SK-N-SH (cell line): Measurements from ENCODE around the gene RITA1. TPM values are rescaled to one million over a fixed set of nuclear protein-coding genes. Genes with fewer than 3 reads are reported as not detected.

ENCODE experiments used
- CTCF ChIA-PET: fragments of 300-600, 350-600 bp; formaldehyde crosslinking; extraction: SDS; loops from one replicate; lab custom pipeline; 2021; lab: Yijun Ruan, JAX
- POLR2A ChIA-PET: fragments of 350-600 bp; sonication (Branson Sonifier 250); formaldehyde crosslinking; extraction: SDS; loops from one replicate; lab custom pipeline; 2020; ENCODE audit warnings: antibody characterized with exemption, inconsistent platforms; lab: Yijun Ruan, JAX
- DNase-seq: peaks from one replicate; pipeline ENCODE4 v3.0.0; 2012
- H2AFZ ChIP-seq: fragments of 200-600 bp; sonication (generic); 2 replicates; pipeline ENCODE4 v1.8.1; 2016; ENCODE audit warnings: antibody characterized with exemption, mild to moderate bottlenecking, low read depth
- H3F3A ChIP-seq: fragments of 200-600 bp; sonication (generic); replicated peaks from 2 replicates; pipeline ENCODE3; 2016; ENCODE audit warnings: antibody characterized with exemption, mild to moderate bottlenecking; ENCODE audit not compliant: insufficient read depth
- H3K27ac ChIP-seq, 2 experiments: fragments of 200-500 bp in 1 of 2; fragments of 200-600 bp in 1 of 2; sonication (Bioruptor generic) in 1 of 2; sonication (generic), shearing (Covaris generic) in 1 of 2; 2 replicates each; pipeline versions ENCODE4 v1.5.1 to v1.6.1; 2014 to 2016; ENCODE audit warnings: low read depth in 2 of 2, inconsistent platforms in 1 of 2, low read length in 1 of 2, mild to moderate bottlenecking in 1 of 2, mixed read lengths in 1 of 2
- H3K27me3 ChIP-seq: fragments of 200-600 bp; sonication (generic), shearing (Covaris generic); 2 replicates; pipeline ENCODE4 v1.6.1; 2016; ENCODE audit warnings: mixed run types; ENCODE audit not compliant: insufficient read depth
- H3K36me3 ChIP-seq, 2 experiments: fragments of 200-500 bp in 1 of 2; fragments of 200-600 bp in 1 of 2; sonication (Bioruptor generic) in 1 of 2; sonication (generic) in 1 of 2; replicated peaks in 1 of 2; 2 replicates each; pipeline versions ENCODE3 to v1.5.1; 2014 to 2016; ENCODE audit warnings: low read length in 1 of 2, mild to moderate bottlenecking in 1 of 2; ENCODE audit not compliant: insufficient read depth in 2 of 2, control insufficient read depth in 1 of 2
- H3K4me1 ChIP-seq, 2 experiments: fragments of 200-500 bp in 1 of 2; fragments of 200-600 bp in 1 of 2; sonication (Bioruptor generic) in 1 of 2; sonication (generic), shearing (Covaris generic) in 1 of 2; 2 replicates each; pipeline versions ENCODE4 v1.5.1 to v1.6.1; 2014 to 2016; ENCODE audit warnings: low read depth in 1 of 2, low read length in 1 of 2, mixed run types in 1 of 2; ENCODE audit not compliant: insufficient read depth in 2 of 2, control insufficient read depth in 1 of 2
- H3K4me2 ChIP-seq: fragments of 200-600 bp; sonication (generic), shearing (Covaris generic); 2 replicates; pipeline ENCODE4 v1.6.1; 2017; ENCODE audit warnings: mixed run types
- H3K4me3 ChIP-seq, 2 experiments: fragments of 200-500 bp in 1 of 2; fragments of 200-600 bp in 1 of 2; sonication (Bioruptor generic) in 1 of 2; sonication (generic), shearing (Covaris generic) in 1 of 2; 2 replicates each; pipeline versions ENCODE4 v1.5.1 to v1.8.1; 2014 to 2016; ENCODE audit warnings: low read depth in 2 of 2, inconsistent platforms in 1 of 2, low read length in 1 of 2, mild to moderate bottlenecking in 1 of 2, mixed read lengths in 1 of 2, moderate library complexity in 1 of 2
- H3K79me2 ChIP-seq: fragments of 200-600 bp; sonication (generic); 2 replicates; pipeline ENCODE4 v1.8.1; 2017; ENCODE audit warnings: mild to moderate bottlenecking; ENCODE audit not compliant: insufficient read depth
- H3K9ac ChIP-seq: fragments of 200-600 bp; sonication (generic); 2 replicates; pipeline ENCODE4 v1.6.1; 2017; ENCODE audit warnings: mixed run types
- H3K9me2 ChIP-seq: fragments of 200-600 bp; sonication (generic); 2 replicates; pipeline ENCODE4 v1.6.1; 2017; ENCODE audit warnings: mixed run types
- H3K9me3 ChIP-seq: fragments of 200-600 bp; sonication (generic); 2 replicates; pipeline ENCODE4 v1.6.1; 2017; ENCODE audit warnings: mixed run types, mild to moderate bottlenecking, moderate library complexity
- H4K20me1 ChIP-seq: fragments of 200-600 bp; sonication (generic); 2 replicates; pipeline ENCODE4 v1.6.1; 2017; ENCODE audit warnings: mild to moderate bottlenecking, mixed run types; ENCODE audit not compliant: insufficient read depth
- CHD2 ChIP-seq: fragments of 150-350 bp; IDR thresholded peaks from 2 replicates; pipeline ENCODE4 v1.6.1; 2018; ENCODE audit warnings: low read length; ENCODE audit not compliant: partially characterized antibody
- CTCF ChIP-seq: fragments of 200-600 bp; sonication (generic); IDR thresholded peaks from 2 replicates; pipeline ENCODE4 v1.6.1; 2017; ENCODE audit warnings: antibody characterized with exemption, mild to moderate bottlenecking, moderate library complexity
- EZH2phosphoT487 ChIP-seq: fragments of 200-600 bp; sonication (generic); IDR thresholded peaks from 2 replicates; pipeline ENCODE4 v1.6.1; 2017; ENCODE audit warnings: low read depth, mixed run types, mild to moderate bottlenecking, antibody characterized with exemption, moderate library complexity, borderline replicate concordance
- FOSL2 ChIP-seq: IDR thresholded peaks from 2 replicates; pipeline ENCODE4 v1.4.0; 2012; ENCODE audit warnings: low read depth, mild to moderate bottlenecking, moderate library complexity, borderline replicate concordance
- FOXJ3 ChIP-seq: sonication (generic); formaldehyde crosslinking; IDR thresholded peaks from 2 replicates; pipeline ENCODE4 v1.5.1; 2020; ENCODE audit warnings: mild to moderate bottlenecking, missing genetic modification reagents
- FOXM1 ChIP-seq: IDR thresholded peaks from 2 replicates; pipeline ENCODE4 v1.4.0; 2012; ENCODE audit warnings: low read depth, mild to moderate bottlenecking
- GABPA ChIP-seq: IDR thresholded peaks from 2 replicates; pipeline ENCODE4 v1.4.0; 2012; ENCODE audit warnings: low read depth, mild to moderate bottlenecking
- IRF3 ChIP-seq: fragments of 150-350 bp; IDR thresholded peaks from 2 replicates; pipeline ENCODE4 v1.6.1; 2016; ENCODE audit warnings: mild to moderate bottlenecking, low read depth, low read length
- MEF2A ChIP-seq: IDR thresholded peaks from 2 replicates; pipeline ENCODE4 v1.4.0; 2012; ENCODE audit warnings: low read depth, borderline replicate concordance
- NRF1 ChIP-seq: IDR thresholded peaks from 2 replicates; pipeline ENCODE4 v1.6.1; 2012; ENCODE audit warnings: low read depth, mild to moderate bottlenecking, low read length
- PBX3 ChIP-seq: IDR thresholded peaks from 2 replicates; pipeline ENCODE4; 2012
- RAD21 ChIP-seq: IDR thresholded peaks from 2 replicates; pipeline ENCODE4 v1.6.1; 2012; ENCODE audit warnings: mild to moderate bottlenecking, low read length
- RCOR1 ChIP-seq: fragments of 150-350 bp; IDR thresholded peaks from 2 replicates; pipeline ENCODE4 v1.6.1; 2017; ENCODE audit warnings: antibody characterized with exemption, low read length
- REST ChIP-seq: IDR thresholded peaks from 2 replicates; pipeline ENCODE4 v1.6.1; 2012; ENCODE audit warnings: mild to moderate bottlenecking, low read depth, low read length, moderate library complexity
- RXRA ChIP-seq: IDR thresholded peaks from 2 replicates; pipeline ENCODE4 v1.4.0; 2012; ENCODE audit warnings: low read depth, mild to moderate bottlenecking, borderline replicate concordance
- TAF1 ChIP-seq: IDR thresholded peaks from 2 replicates; pipeline ENCODE4 v1.6.1; 2012; ENCODE audit warnings: low read depth, mild to moderate bottlenecking, low read length, moderate library complexity, borderline replicate concordance
- USF2 ChIP-seq: fragments of 150-350 bp; IDR thresholded peaks from 2 replicates; pipeline ENCODE4 v1.6.1; 2017; ENCODE audit warnings: antibody characterized with exemption, low read length, low read depth, borderline replicate concordance
- YY1 ChIP-seq: IDR thresholded peaks from 2 replicates; pipeline ENCODE4 v1.4.0; 2012; ENCODE audit warnings: low read depth, mild to moderate bottlenecking
- ZBTB33 ChIP-seq: IDR thresholded peaks from 2 replicates; pipeline ENCODE4 v1.4.0; 2012; ENCODE audit warnings: low read depth, borderline replicate concordance
- WGBS: methylation state at CpG from one replicate; pipeline ENCODE4 v1.1.6; 2017; ENCODE audit warnings: low lambda C conversion rate; 5-methylcytosine and 5-hydroxymethylcytosine counted together
- polyA plus RNA-seq, 3 experiments: library from polyadenylated mRNA; depleted of rRNA; stranded (reverse); fragments of >200 nt; gene quantifications; 2 replicates each; pipeline ENCODE4 v1.2.3, GENCODE V29; 2012
- TF ChIP-seq, protein P1 (sequence below): IDR thresholded peaks from 2 replicates; pipeline ENCODE4 v1.4.0; 2012; ENCODE audit warnings: low read depth, borderline replicate concordance

RITA1 gene
- polyA plus RNA-seq, 1 of the 3 experiments (the other 2 are of a cell fraction): 21.1 TPM

- no peaks in the 10 kb centered on the region for H3K27me3 ChIP-seq
- H3F3A ChIP-seq: no peaks in the 10 kb centered on the region
- no peaks in the 10 kb centered on the region for H3K4me1 ChIP-seq
- H3K9ac ChIP-seq: no peak overlapping the region
- WGBS: 89% methylated on average over 9 of the region's 9 CpGs
- no peaks in the 10 kb centered on the region for H4K20me1 ChIP-seq
- peaks cover 37 to 49% of the 10 kb centered on the region in 2 experiments for H3K36me3 ChIP-seq
- no peak for DNase-seq
- no peaks in the 10 kb centered on the region for H3K9me2 ChIP-seq
- no peaks in the 10 kb centered on the region for H3K79me2 ChIP-seq
- no peak overlapping the region for H3K4me3 ChIP-seq
- CTCF ChIA-PET: interaction anchor here (1.0 to 10.9 kb wide), 3 partner anchors 10 to 122 kb away, joined by 3 to 113 read pairs (median 4); no protein-coding TSS in a partner anchor
- no peak overlapping the region for H2AFZ ChIP-seq
- TF ChIP-seq RAD21: no peak
- TF ChIP-seq USF2: no peak
- no peak for TF ChIP-seq YY1
- TF ChIP-seq, protein P1, sequence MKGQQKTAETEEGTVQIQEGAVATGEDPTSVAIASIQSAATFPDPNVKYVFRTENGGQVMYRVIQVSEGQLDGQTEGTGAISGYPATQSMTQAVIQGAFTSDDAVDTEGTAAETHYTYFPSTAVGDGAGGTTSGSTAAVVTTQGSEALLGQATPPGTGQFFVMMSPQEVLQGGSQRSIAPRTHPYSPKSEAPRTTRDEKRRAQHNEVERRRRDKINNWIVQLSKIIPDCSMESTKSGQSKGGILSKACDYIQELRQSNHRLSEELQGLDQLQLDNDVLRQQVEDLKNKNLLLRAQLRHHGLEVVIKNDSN: no peak
- TF ChIP-seq FOXJ3 (CRISPR knock-in tag): no peak
- TF ChIP-seq PBX3: no peak
- no peak for TF ChIP-seq RXRA
- no peak for TF ChIP-seq EZH2phosphoT487
- no peak for TF ChIP-seq REST
- no peak for TF ChIP-seq FOSL2
- no peak for TF ChIP-seq IRF3
- no peak for TF ChIP-seq GABPA
- TF ChIP-seq NRF1: no peak
- TF ChIP-seq CHD2: no peak
- TF ChIP-seq FOXM1: no peak
- TF ChIP-seq RCOR1: no peak
- TF ChIP-seq ZBTB33: no peak
- no peak for TF ChIP-seq CTCF
- TF ChIP-seq MEF2A: no peak
- TF ChIP-seq TAF1: no peak
- TF ChIP-seq, all 33 proteins: peak for 0
- POLR2A ChIA-PET: no interaction called here
- no peak overlapping the region for H3K4me2 ChIP-seq
- no peaks in the 10 kb centered on the region for H3K9me3 ChIP-seq
- H3K27ac ChIP-seq: no peak overlapping the region
These were observed 14.0 kb upstream of the RITA1 start for GRCh38 chr12:113171543-113171942.
